SK-N-SH (cell line): Measurements from ENCODE around the gene ADGRG7.

Experiments
- JUND ChIP-seq: IDR thresholded peaks from 2 replicates; pipeline ENCODE4 v1.4.0; 2012
- POLR2AphosphoS5 ChIP-seq: IDR thresholded peaks from 2 replicates; pipeline ENCODE4 v1.6.1; 2012; ENCODE audit warnings: low read depth, low read length
- SIN3A ChIP-seq: IDR thresholded peaks from 2 replicates; pipeline ENCODE4 v1.6.1; 2012; ENCODE audit warnings: low read depth, mild to moderate bottlenecking, low read length, moderate library complexity, borderline replicate concordance
- SMC3 ChIP-seq: IDR thresholded peaks from 2 replicates; pipeline ENCODE4 v1.6.1; 2012; ENCODE audit warnings: low read depth, low read length, improper control_type of control experiment
- TAF1 ChIP-seq: IDR thresholded peaks from 2 replicates; pipeline ENCODE4 v1.6.1; 2012; ENCODE audit warnings: low read depth, mild to moderate bottlenecking, low read length, moderate library complexity, borderline replicate concordance
- TF ChIP-seq, protein P1 (sequence below): fragments of 200-600 bp; sonication (generic); IDR thresholded peaks from 2 replicates; pipeline ENCODE4 v1.6.1; 2017; ENCODE audit warnings: antibody characterized with exemption, mild to moderate bottlenecking, moderate library complexity
- TF ChIP-seq, protein P2 (sequence below): IDR thresholded peaks from 2 replicates; pipeline ENCODE4 v1.4.0; 2012; ENCODE audit warnings: low read depth

DNA sequence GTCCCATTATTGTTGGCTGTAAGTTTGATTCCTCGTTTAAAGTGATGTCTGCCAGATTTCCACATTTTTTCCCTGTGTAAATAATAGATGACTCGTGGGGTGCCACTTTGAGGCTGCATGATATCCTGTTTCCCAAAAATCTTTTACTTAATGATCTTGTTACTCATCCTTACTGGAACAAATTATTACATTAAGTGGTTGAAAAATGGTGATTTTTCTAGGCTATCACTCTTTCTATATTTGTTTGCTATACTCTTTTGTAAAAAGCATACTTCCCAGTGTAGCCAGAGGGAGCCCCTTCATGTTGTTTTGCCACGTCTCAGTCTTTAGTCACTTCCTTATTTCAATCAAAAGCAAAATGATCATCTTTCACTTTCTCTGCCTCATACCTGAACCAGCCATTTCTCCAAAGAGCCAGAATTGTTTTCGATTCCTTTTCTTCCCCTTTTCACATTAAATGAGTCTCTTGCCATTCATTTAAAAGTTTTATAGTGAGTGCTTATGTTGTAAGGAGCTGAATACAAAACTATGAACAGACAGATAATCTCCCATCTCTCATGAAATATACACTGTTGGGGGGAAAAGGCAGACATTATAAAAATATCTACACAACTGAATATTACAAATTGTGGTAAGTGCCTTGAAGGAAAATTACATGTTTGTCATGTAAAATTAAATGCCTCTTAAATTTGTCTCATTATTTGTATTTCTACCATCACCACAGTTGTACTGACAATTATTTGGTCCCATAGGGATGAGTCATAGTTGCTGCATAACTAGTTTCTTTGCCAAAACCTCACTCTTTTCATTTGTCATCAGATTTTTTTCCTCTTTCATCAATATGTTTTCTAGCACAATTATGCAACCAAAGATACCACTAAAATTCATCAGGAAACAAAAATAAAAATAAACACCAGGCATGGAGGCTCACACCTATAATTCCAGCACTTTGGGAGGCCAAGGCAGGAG is 41.5 kb downstream of the ADGRG7 start:
- TF ChIP-seq, protein P1, sequence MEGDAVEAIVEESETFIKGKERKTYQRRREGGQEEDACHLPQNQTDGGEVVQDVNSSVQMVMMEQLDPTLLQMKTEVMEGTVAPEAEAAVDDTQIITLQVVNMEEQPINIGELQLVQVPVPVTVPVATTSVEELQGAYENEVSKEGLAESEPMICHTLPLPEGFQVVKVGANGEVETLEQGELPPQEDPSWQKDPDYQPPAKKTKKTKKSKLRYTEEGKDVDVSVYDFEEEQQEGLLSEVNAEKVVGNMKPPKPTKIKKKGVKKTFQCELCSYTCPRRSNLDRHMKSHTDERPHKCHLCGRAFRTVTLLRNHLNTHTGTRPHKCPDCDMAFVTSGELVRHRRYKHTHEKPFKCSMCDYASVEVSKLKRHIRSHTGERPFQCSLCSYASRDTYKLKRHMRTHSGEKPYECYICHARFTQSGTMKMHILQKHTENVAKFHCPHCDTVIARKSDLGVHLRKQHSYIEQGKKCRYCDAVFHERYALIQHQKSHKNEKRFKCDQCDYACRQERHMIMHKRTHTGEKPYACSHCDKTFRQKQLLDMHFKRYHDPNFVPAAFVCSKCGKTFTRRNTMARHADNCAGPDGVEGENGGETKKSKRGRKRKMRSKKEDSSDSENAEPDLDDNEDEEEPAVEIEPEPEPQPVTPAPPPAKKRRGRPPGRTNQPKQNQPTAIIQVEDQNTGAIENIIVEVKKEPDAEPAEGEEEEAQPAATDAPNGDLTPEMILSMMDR, result peak; percentile 42
- TF ChIP-seq JUND, result peak; percentile 80
- TF ChIP-seq, protein P2, sequence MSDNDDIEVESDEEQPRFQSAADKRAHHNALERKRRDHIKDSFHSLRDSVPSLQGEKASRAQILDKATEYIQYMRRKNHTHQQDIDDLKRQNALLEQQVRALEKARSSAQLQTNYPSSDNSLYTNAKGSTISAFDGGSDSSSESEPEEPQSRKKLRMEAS, result no peak
- TF ChIP-seq POLR2AphosphoS5, result no peak
- TF ChIP-seq SIN3A, result no peak
- TF ChIP-seq TAF1, result no peak
- TF ChIP-seq SMC3, result no peak
